ENCODE data around the gene TSPAN31.

TSPAN31 gene

GRCh38 chr12:57731411-57732080 is 13.3 kb upstream of the TSPAN31 start:
- H3K9ac ChIP-seq (ENCODE audit: low read length), result no peak overlapping the region
- H4K20me1 ChIP-seq (ENCODE audit: insufficient read depth, low read length), result no peaks in the 10 kb centered on the region
- no peak for TF ChIP-seq EZH2 (IDR thresholded peaks at IDR 0.05; ENCODE audit: borderline replicate concordance, low read length)
- TF ChIP-seq CTCF (IDR thresholded peaks at IDR 0.05; ENCODE audit: low read length), result no peak
- no peak overlapping the region for H2AFZ ChIP-seq (ENCODE audit: low read length)
- H3K27ac ChIP-seq (ENCODE audit: low read depth, low read length, poor library complexity, severe bottlenecking), result no peak overlapping the region
- H3K9me2 ChIP-seq (ENCODE audit: low read depth, low read length), result no peaks in the 10 kb centered on the region
- peaks cover 52% of the 10 kb centered on the region for H3K36me3 ChIP-seq (ENCODE audit: insufficient read depth, low read length)
- no peaks in the 10 kb centered on the region for H3K4me1 ChIP-seq (ENCODE audit: insufficient read depth, low read length, severe bottlenecking)
- no peaks in the 10 kb centered on the region for H3K9me3 ChIP-seq (ENCODE audit: low read length)
- H3F3A ChIP-seq (ENCODE audit: insufficient read depth, low read length), result no peaks in the 10 kb centered on the region
- no peak overlapping the region for H3K4me3 ChIP-seq (ENCODE audit: low read depth, low read length, poor library complexity, severe bottlenecking)
- H3K79me2 ChIP-seq (ENCODE audit: insufficient read depth, low read length), result no peaks in the 10 kb centered on the region
- no peaks in the 10 kb centered on the region for H3K27me3 ChIP-seq (ENCODE audit: insufficient read depth, low read length)
- no peak overlapping the region for H3K4me2 ChIP-seq (ENCODE audit: low read length)

GRCh38 chr12:57732270-57732669 is 12.6 kb upstream of the TSPAN31 start:
- H3K79me2 ChIP-seq (ENCODE audit: insufficient read depth, low read length), result no peaks in the 10 kb centered on the region
- no peak overlapping the region for H3K4me2 ChIP-seq (ENCODE audit: low read length)
- no peaks in the 10 kb centered on the region for H3K27me3 ChIP-seq (ENCODE audit: insufficient read depth, low read length)
- no peak overlapping the region for H3K4me3 ChIP-seq (ENCODE audit: low read depth, low read length, poor library complexity, severe bottlenecking)
- H3K36me3 ChIP-seq (ENCODE audit: insufficient read depth, low read length), result peaks cover 45% of the 10 kb centered on the region
- H3K9ac ChIP-seq (ENCODE audit: low read length), result no peak overlapping the region
- H3K4me1 ChIP-seq (ENCODE audit: insufficient read depth, low read length, severe bottlenecking), result no peaks in the 10 kb centered on the region
- H2AFZ ChIP-seq (ENCODE audit: low read length), result no peak overlapping the region
- H3F3A ChIP-seq (ENCODE audit: insufficient read depth, low read length), result no peaks in the 10 kb centered on the region
- no peaks in the 10 kb centered on the region for H4K20me1 ChIP-seq (ENCODE audit: insufficient read depth, low read length)
- no peaks in the 10 kb centered on the region for H3K9me2 ChIP-seq (ENCODE audit: low read depth, low read length)
- TF ChIP-seq EZH2 (IDR thresholded peaks at IDR 0.05; ENCODE audit: borderline replicate concordance, low read length) (no peak), CTCF (IDR thresholded peaks at IDR 0.05; ENCODE audit: low read length) (no peak)
- H3K9me3 ChIP-seq (ENCODE audit: low read length), result no peaks in the 10 kb centered on the region
- no peak overlapping the region for H3K27ac ChIP-seq (ENCODE audit: low read depth, low read length, poor library complexity, severe bottlenecking)

GRCh38 chr12:57732726-57733593 is 11.9 kb upstream of the TSPAN31 start:
- no peaks in the 10 kb centered on the region for H3K27me3 ChIP-seq (ENCODE audit: insufficient read depth, low read length)
- H2AFZ ChIP-seq (ENCODE audit: low read length), result no peak overlapping the region
- H3K9me2 ChIP-seq (ENCODE audit: low read depth, low read length), result no peaks in the 10 kb centered on the region
- no peak for TF ChIP-seq CTCF (IDR thresholded peaks at IDR 0.05; ENCODE audit: low read length)
- TF ChIP-seq EZH2 (IDR thresholded peaks at IDR 0.05; ENCODE audit: borderline replicate concordance, low read length), result no peak
- H3K4me2 ChIP-seq (ENCODE audit: low read length), result no peak overlapping the region
- no peaks in the 10 kb centered on the region for H3F3A ChIP-seq (ENCODE audit: insufficient read depth, low read length)
- H3K9ac ChIP-seq (ENCODE audit: low read length), result no peak overlapping the region
- no peaks in the 10 kb centered on the region for H3K79me2 ChIP-seq (ENCODE audit: insufficient read depth, low read length)
- H3K27ac ChIP-seq (ENCODE audit: low read depth, low read length, poor library complexity, severe bottlenecking), result no peak overlapping the region
- no peaks in the 10 kb centered on the region for H3K9me3 ChIP-seq (ENCODE audit: low read length)
- H3K4me1 ChIP-seq (ENCODE audit: insufficient read depth, low read length, severe bottlenecking), result no peaks in the 10 kb centered on the region
- peaks cover 39% of the 10 kb centered on the region for H3K36me3 ChIP-seq (ENCODE audit: insufficient read depth, low read length)
- no peaks in the 10 kb centered on the region for H4K20me1 ChIP-seq (ENCODE audit: insufficient read depth, low read length)
- no peak overlapping the region for H3K4me3 ChIP-seq (ENCODE audit: low read depth, low read length, poor library complexity, severe bottlenecking)
